Thymus (tissue), 11 donors: ENCODE measurements around the gene FBXO36. TPM values are rescaled to one million over a fixed set of nuclear protein-coding genes. Genes with fewer than 3 reads are reported as not detected.
"Not testable (repeated sequence)": the region's sequence is repeated elsewhere in the genome, so short reads cannot be mapped to it uniquely, and the experiment has no call there.

Source experiments
- DNase-seq, 9 donors: peaks; one replicate each; pipeline ENCODE4 v3.0.0-alpha.2; 2013; ENCODE audit warnings: low spot score in 9 of 9, low read depth in 6 of 9, missing footprints in 1 of 9
- H3K27ac ChIP-seq, 2 donors: one replicate each; pipeline ENCODE4 v1.5.1; 2013; ENCODE audit warnings: control low read depth in 1 of 2, low read depth in 1 of 2, low read length in 1 of 2, mild to moderate bottlenecking in 1 of 2, moderate library complexity in 1 of 2
- H3K27me3 ChIP-seq, 2 donors: one replicate each; pipeline ENCODE4 v1.5.1; 2013; ENCODE audit warnings: low read length in 1 of 2; ENCODE audit not compliant: control insufficient read depth in 2 of 2, insufficient read depth in 1 of 2
- H3K36me3 ChIP-seq, 2 donors: one replicate each; pipeline ENCODE4 v1.5.1; 2013; ENCODE audit warnings: low read length in 1 of 2, mild to moderate bottlenecking in 1 of 2, moderate library complexity in 1 of 2; ENCODE audit not compliant: control insufficient read depth in 2 of 2, insufficient read depth in 2 of 2
- H3K4me1 ChIP-seq, 2 donors: one replicate each; pipeline ENCODE4 v1.5.1; 2013; ENCODE audit warnings: low read length in 2 of 2; ENCODE audit not compliant: control insufficient read depth in 2 of 2, insufficient read depth in 2 of 2
- H3K4me3 ChIP-seq, 2 donors: one replicate each; pipeline ENCODE4 v1.5.1; 2013; ENCODE audit warnings: low read length in 2 of 2, control low read depth in 1 of 2, mild to moderate bottlenecking in 1 of 2
- H3K9me3 ChIP-seq, 2 donors: one replicate each; pipeline ENCODE4 v1.5.1; 2013; ENCODE audit warnings: low read length in 1 of 2, mild to moderate bottlenecking in 1 of 2; ENCODE audit not compliant: control insufficient read depth in 2 of 2, insufficient read depth in 1 of 2
- WGBS: extraction: QIAGEN DNeasy Blood & Tissue Kit; methylation state at CpG from one replicate; pipeline ENCODE4 v1.1.7; 2013; 5-methylcytosine and 5-hydroxymethylcytosine counted together
- polyA plus RNA-seq: library from polyadenylated mRNA; stranded (reverse); fragments of 200-250 nt; gene quantifications from one replicate; pipeline ENCODE4 v1.2.3, GENCODE V29; 2013
- total RNA-seq: library from RNA; stranded (reverse); fragments of 120-200 nt; gene quantifications from one replicate; pipeline ENCODE4 v1.2.4, GENCODE V29; 2013
- donor health status: healthy.

Gene FBXO36
- total and polyA plus RNA-seq, 2 donors = 1.8 to 2.0 TPM

- Histone ChIP-seq H3K4me3 (no peak overlapping the region), H3K27me3 (no peaks in the 10 kb centered on the region), H3K4me1 (no peaks in the 10 kb centered on the region), H3K27ac (no peak overlapping the region), H3K9me3 (no peaks in the 10 kb centered on the region), H3K36me3 (peaks cover 0 to 20% of the 10 kb centered on the region in 2 donors)
- DNase-seq = no peak
- WGBS = 96% methylated on average over 5 of the region's 5 CpGs
Measured at GRCh38 chr2:229884775-229885699, 37.3 kb upstream of the FBXO36 start.

DNA sequence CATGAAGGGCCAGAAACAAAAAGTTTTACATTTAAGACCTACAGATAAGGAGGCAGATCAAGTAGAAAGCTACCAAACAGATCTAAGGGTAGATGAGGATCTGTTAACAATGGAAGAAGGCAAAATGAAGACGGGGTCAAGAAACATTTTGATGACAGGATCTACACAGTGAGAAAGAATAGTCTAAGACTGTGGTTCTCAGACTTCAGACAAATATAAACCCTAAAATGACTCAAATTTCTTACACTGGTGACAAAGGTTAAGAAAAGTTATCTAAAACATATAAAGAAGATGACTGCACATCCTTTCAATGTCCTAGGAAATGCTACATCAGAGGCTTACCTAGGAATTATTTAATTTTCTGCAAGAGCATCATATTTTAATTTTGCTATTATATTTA is 34.9 kb upstream of the FBXO36 start:
- Histone ChIP-seq H3K27me3 (no peaks in the 10 kb centered on the region), H3K36me3 (peaks cover 0 to 14% of the 10 kb centered on the region in 2 donors), H3K9me3 (no peaks in the 10 kb centered on the region), H3K4me1 (no peaks in the 10 kb centered on the region), H3K4me3 (no peak overlapping the region), H3K27ac (no peak overlapping the region)
- WGBS = 95% methylated on average over 1 of the region's 1 CpG
- no peak for DNase-seq

DNA sequence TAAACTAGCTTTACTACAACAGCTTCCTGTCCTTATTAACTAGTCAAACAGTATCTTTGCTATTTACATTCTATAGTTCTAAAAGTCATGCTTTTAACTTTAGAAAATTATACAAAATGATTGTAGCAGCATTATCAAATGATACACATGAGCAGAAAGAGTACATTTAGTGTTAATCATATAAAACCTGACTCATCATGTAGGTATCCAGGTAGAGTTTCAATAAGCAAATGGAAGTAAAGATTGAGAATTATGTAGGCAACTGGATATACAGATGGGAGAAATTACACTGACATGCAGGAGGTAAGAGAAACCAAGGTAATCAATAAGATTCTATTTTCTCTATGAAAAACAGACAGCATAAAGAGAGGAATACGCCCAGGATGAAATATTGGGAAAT is 34.3 kb upstream of the FBXO36 start:
- WGBS = 100% methylated on average over 1 of the region's 1 CpG
- H3K4me3 ChIP-seq = no peak overlapping the region
- H3K27ac ChIP-seq = no peak overlapping the region
- no peaks in the 10 kb centered on the region for H3K27me3 ChIP-seq
- no peak for DNase-seq
- peaks cover 0 to 14% of the 10 kb centered on the region in 2 donors for H3K36me3 ChIP-seq
- H3K4me1 ChIP-seq = no peaks in the 10 kb centered on the region
- H3K9me3 ChIP-seq = no peaks in the 10 kb centered on the region

GRCh38 chr2:229889023-229889422 is 33.3 kb upstream of the FBXO36 start:
- WGBS = 97% methylated on average over 2 of the region's 2 CpGs

DNA sequence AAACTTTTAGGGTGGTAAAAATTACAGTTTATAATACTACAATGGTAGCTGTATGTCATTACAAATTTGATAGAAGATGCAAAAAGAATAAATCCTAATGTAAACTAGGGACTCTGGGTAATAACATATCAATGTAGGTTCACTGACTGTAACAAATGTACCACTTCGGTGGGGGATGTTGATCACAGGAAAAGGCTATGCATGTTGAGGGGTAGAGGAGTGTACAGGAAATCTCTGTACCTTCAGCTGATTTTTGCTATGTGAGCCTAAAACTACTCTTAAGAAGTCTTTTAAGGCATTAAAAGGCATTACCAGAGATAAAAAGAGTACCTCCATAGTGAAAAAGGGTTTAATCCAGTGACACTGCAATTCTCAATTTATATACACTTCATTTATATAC is 25.4 kb upstream of the FBXO36 start:
- Histone ChIP-seq H3K27ac (no peak overlapping the region), H3K4me3 (no peak overlapping the region), H3K27me3 (no peaks in the 10 kb centered on the region), H3K36me3 (peaks cover 3 to 27% of the 10 kb centered on the region in 2 donors), H3K4me1 (no peaks in the 10 kb centered on the region), H3K9me3 (no peaks in the 10 kb centered on the region)
- 23% methylated on average over 1 of the region's 1 CpG for WGBS
- peak in 2 of 9 donors; percentile 13 to 23 for DNase-seq

More at GRCh38 chr2:229889023-229889422, 33.3 kb upstream of the FBXO36 start:
- Histone ChIP-seq H3K4me3 (no peak overlapping the region), H3K27me3 (no peaks in the 10 kb centered on the region), H3K36me3 (peaks cover 3 to 18% of the 10 kb centered on the region in 2 donors), H3K4me1 (no peaks in the 10 kb centered on the region), H3K27ac (no peak overlapping the region), H3K9me3 (no peaks in the 10 kb centered on the region)
- DNase-seq = no peak

DNA sequence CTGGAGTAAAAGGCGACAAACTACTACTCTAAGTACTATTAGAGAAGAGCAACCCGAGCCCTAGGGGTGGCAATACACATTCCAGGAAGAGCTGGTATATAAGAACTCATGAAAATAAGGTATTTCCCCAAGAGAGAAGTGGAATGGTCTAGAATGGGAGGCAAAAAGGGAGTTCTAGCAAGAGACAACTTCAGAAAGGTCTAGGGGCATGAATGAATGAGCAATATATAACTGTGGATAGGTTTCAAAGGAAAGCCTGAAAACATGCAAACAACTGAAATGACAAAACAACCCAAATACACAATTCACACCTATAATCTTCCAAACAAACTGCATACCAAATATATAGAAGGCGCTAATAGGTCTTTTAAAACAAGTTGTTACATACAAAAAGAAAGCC is 22.7 kb upstream of the FBXO36 start:
- no peaks in the 10 kb centered on the region for H3K4me1 ChIP-seq
- peaks cover 10 to 36% of the 10 kb centered on the region in 2 donors for H3K36me3 ChIP-seq
- H3K27ac ChIP-seq = no peak overlapping the region
- no peak for DNase-seq
- H3K27me3 ChIP-seq = no peaks in the 10 kb centered on the region
- H3K4me3 ChIP-seq = no peak overlapping the region
- WGBS = 98% methylated on average over 3 of the region's 3 CpGs
- H3K9me3 ChIP-seq = no peaks in the 10 kb centered on the region

DNA sequence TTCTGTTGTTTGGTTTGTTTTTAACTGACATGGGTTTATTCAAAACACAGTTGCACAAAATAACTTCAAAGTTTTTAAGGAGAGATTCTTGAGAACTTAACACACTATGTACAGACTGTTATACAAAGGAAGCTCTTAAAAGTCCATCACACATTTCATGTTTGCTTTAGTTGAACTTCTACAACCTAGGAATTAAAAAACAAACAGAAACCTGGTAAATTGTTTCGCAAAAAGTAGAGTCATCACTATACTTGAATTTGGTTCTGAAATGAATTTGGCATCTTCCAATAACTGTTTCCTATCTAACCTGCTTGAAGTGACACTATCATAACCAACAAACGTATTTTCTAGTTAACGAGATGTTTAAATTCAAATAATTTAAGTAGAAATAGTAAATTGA is 22.3 kb upstream of the FBXO36 start:
- Histone ChIP-seq H3K9me3 (no peaks in the 10 kb centered on the region), H3K27me3 (no peaks in the 10 kb centered on the region), H3K36me3 (peaks cover 10 to 37% of the 10 kb centered on the region in 2 donors), H3K4me1 (no peaks in the 10 kb centered on the region), H3K27ac (no peak overlapping the region), H3K4me3 (no peak overlapping the region)
- WGBS = 99% methylated on average over 3 of the region's 3 CpGs
- no peak for DNase-seq

DNA sequence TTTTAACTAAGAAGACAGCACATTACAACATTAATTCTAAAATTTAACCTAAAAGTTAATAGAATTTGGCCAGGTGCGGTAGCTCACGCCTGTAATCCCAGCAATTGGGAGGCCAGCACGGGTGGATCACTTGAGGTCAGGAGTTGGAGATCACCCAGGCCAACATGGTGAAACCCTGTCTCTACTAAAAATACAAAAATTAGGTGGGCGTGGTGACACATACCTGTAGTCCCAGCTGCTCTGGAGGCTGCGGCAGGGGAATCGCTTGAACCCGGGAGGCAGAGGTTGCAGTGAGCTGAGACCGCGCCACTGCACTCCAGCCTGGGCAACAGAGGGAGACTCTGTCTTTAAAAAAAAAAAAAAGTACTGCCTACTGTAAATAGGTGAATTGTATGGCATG is 21.8 kb upstream of the FBXO36 start:
- H3K27me3 ChIP-seq, H3K9me3 ChIP-seq, H3K4me3 ChIP-seq, H3K27ac ChIP-seq, H3K4me1 ChIP-seq, DNase-seq: not testable (repeated sequence)
- 98% methylated on average over 9 of the region's 9 CpGs for WGBS
- peaks cover 10 to 39% of the 10 kb centered on the region in 2 donors for H3K36me3 ChIP-seq

DNA sequence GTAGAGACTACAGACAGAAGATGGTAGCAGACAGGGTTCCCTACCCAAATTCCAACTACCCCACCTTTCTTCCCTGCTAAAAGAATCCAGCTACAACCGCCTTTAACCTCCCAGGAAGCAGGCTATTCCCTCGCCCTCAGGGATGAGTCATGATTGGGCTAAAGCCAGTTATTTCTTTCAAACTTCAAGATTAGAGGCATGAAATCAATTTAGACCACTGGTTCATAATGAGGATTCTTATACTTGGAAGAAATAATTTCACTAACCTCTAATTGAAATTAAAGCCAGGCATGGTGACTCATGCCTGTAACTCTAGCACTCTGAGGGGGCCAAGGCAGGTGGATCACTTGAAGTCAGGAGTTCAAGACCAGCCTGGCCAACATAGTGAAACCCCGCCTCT is 20.5 kb upstream of the FBXO36 start:
- WGBS = 95% methylated on average over 3 of the region's 3 CpGs
- H3K27me3 ChIP-seq = no peaks in the 10 kb centered on the region
- H3K9me3 ChIP-seq = no peaks in the 10 kb centered on the region
- peaks cover 10 to 39% of the 10 kb centered on the region in 2 donors for H3K36me3 ChIP-seq
- DNase-seq = no peak
- H3K4me1 ChIP-seq = no peaks in the 10 kb centered on the region
- no peak overlapping the region for H3K4me3 ChIP-seq
- no peak overlapping the region for H3K27ac ChIP-seq
